Measurements from ENCODE around the gene RAMP2.

GRCh38 chr17:42783062-42783790 is 22.2 kb downstream of the RAMP2 start:
- TF ChIP-seq CTCF (IDR thresholded peaks at IDR 0.05) = no peak
- no peak for TF ChIP-seq POLR2A (IDR thresholded peaks at IDR 0.05)

Measured in ovary (tissue), 3 donors.